Fibroblast of lung (primary cell): ENCODE results near the gene DUSP9. TPM values are rescaled to one million over a fixed set of nuclear protein-coding genes. Genes with fewer than 3 reads are reported as not detected.

ENCODE experiments used
- DNase-seq, 2 donors: peaks; one replicate each; pipeline versions ENCODE4 v3.0.0 to v3.0.0-alpha.2; 2010; ENCODE audit warnings: low read depth in 2 of 2
- H2AFZ ChIP-seq: 2 replicates; pipeline ENCODE4 v1.5.1; 2012; ENCODE audit warnings: low read length, control low read depth, inconsistent platforms
- H3K27ac ChIP-seq: 2 replicates; pipeline ENCODE4 v1.5.1; 2011; ENCODE audit warnings: low read length, control low read depth; ENCODE audit not compliant: insufficient read depth
- H3K27me3 ChIP-seq: 2 replicates; pipeline ENCODE4 v1.5.1; 2011; ENCODE audit warnings: mild to moderate bottlenecking, low read length; ENCODE audit not compliant: control insufficient read depth, insufficient read depth
- H3K36me3 ChIP-seq: 2 replicates; pipeline ENCODE4 v1.5.1; 2011; ENCODE audit warnings: low read length; ENCODE audit not compliant: control insufficient read depth, insufficient read depth
- H3K4me1 ChIP-seq: 2 replicates; pipeline ENCODE4 v1.5.1; 2011; ENCODE audit warnings: low read length; ENCODE audit not compliant: control insufficient read depth, insufficient read depth; ENCODE audit errors: extremely low read depth
- H3K4me2 ChIP-seq: 2 replicates; pipeline ENCODE4 v1.5.1; 2011; ENCODE audit warnings: low read length, control low read depth; ENCODE audit not compliant: insufficient read depth; ENCODE audit errors: extremely low read depth
- H3K4me3 ChIP-seq, 4 experiments: fragments of 200-600 bp in 1 of 4; sonication (generic) in 1 of 4; replicated peaks in 1 of 4; 2 replicates each; pipeline ENCODE4 v1.5.1; 2011 to 2016; ENCODE audit warnings: low read length in 4 of 4, low read depth in 3 of 4, mild to moderate bottlenecking in 3 of 4, control low read depth in 2 of 4, inconsistent platforms in 1 of 4, mixed read lengths in 1 of 4; ENCODE audit not compliant: insufficient read depth in 1 of 4; ENCODE audit errors: control extremely low read depth in 1 of 4
- H3K79me2 ChIP-seq: 2 replicates; pipeline ENCODE4 v1.5.1; 2012; ENCODE audit warnings: mild to moderate bottlenecking, low read length, inconsistent platforms; ENCODE audit not compliant: control insufficient read depth, insufficient read depth
- H3K9ac ChIP-seq: 2 replicates; pipeline ENCODE4 v1.5.1; 2011; ENCODE audit warnings: mild to moderate bottlenecking, low read length, control low read depth; ENCODE audit not compliant: insufficient read depth
- H3K9me3 ChIP-seq: 2 replicates; pipeline ENCODE4 v1.5.1; 2012; ENCODE audit warnings: low read depth, low read length; ENCODE audit not compliant: control insufficient read depth, insufficient read depth
- H4K20me1 ChIP-seq: 2 replicates; pipeline ENCODE4 v1.5.1; 2011; ENCODE audit warnings: low read length; ENCODE audit not compliant: control insufficient read depth, insufficient read depth; ENCODE audit errors: extremely low read depth
- CTCF ChIP-seq, 2 donors: IDR thresholded peaks in 1 of 2; conservative IDR thresholded peaks in 1 of 2; 1 replicate in 1 of 2; 2 replicates in 1 of 2; pipeline ENCODE4 v1.5.1; 2011 to 2012; ENCODE audit warnings: low read length in 2 of 2, control low read depth in 1 of 2, inconsistent platforms in 1 of 2, low read depth in 1 of 2, mild to moderate bottlenecking in 1 of 2
- EZH2 ChIP-seq: IDR thresholded peaks from 2 replicates; pipeline ENCODE4 v1.5.1; 2012; ENCODE audit warnings: low read length, control low read depth, mild to moderate bottlenecking; ENCODE audit errors: missing control alignments
- polyA plus RNA-seq, 2 donors: library from polyadenylated mRNA; depleted of rRNA in 1 of 2; stranded (reverse) in 1 of 2; unstranded in 1 of 2; fragments of >200 nt; gene quantifications; 2 replicates each; pipeline ENCODE4 v1.2.1, GENCODE V29; 2011 to 2012; ENCODE audit warnings: missing spikeins in 1 of 2
- total RNA-seq: library from RNA; depleted of rRNA; stranded (reverse); fragments of >200 nt; gene quantifications from 2 replicates; pipeline ENCODE4 v1.2.1, GENCODE V29; 2014

Gene DUSP9
- total and polyA plus RNA-seq, 2 donors (not counting 1 experiment from before 2014, with no cell fraction given): not detected

- Histone ChIP-seq H3K79me2 (no peaks in the 10 kb centered on the region), H3K4me3 (no peak overlapping the region), H3K36me3 (no peaks in the 10 kb centered on the region), H3K4me1 (no peaks in the 10 kb centered on the region), H4K20me1 (no peaks in the 10 kb centered on the region), H3K4me2 (no peak overlapping the region), H3K27ac (no peak overlapping the region), H3K9me3 (no peaks in the 10 kb centered on the region), H3K27me3 (peaks cover 12% of the 10 kb centered on the region), H3K9ac (no peak overlapping the region), H2AFZ (no peak overlapping the region)
- TF ChIP-seq EZH2: no peak
- TF ChIP-seq CTCF (conservative IDR thresholded peaks at IDR 0.05 in 1 of 2, IDR thresholded peaks at IDR 0.05 in 1 of 2; ENCODE audit: low read depth in 1 of 2, low read length in 2 of 2): no peak
- no peak for DNase-seq
These were observed 6.8 kb upstream of the DUSP9 start for GRCh38 chrX:153640045-153640686.

GRCh38 chrX:153640736-153641575, 6.0 kb upstream of the DUSP9 start:
- H3K4me3 ChIP-seq: no peak overlapping the region
- no peak overlapping the region for H3K4me2 ChIP-seq
- DNase-seq: no peak
- H2AFZ ChIP-seq: no peak overlapping the region
- no peaks in the 10 kb centered on the region for H3K36me3 ChIP-seq
- TF ChIP-seq CTCF (conservative IDR thresholded peaks at IDR 0.05 in 1 of 2, IDR thresholded peaks at IDR 0.05 in 1 of 2; ENCODE audit: low read depth in 1 of 2, low read length in 2 of 2) (no peak), EZH2 (no peak)
- H3K9me3 ChIP-seq: no peaks in the 10 kb centered on the region
- no peak overlapping the region for H3K9ac ChIP-seq
- peaks cover 11% of the 10 kb centered on the region for H3K27me3 ChIP-seq
- H3K79me2 ChIP-seq: no peaks in the 10 kb centered on the region
- H4K20me1 ChIP-seq: no peaks in the 10 kb centered on the region
- H3K4me1 ChIP-seq: no peaks in the 10 kb centered on the region
- H3K27ac ChIP-seq: no peak overlapping the region

- no peak overlapping the region for H3K27ac ChIP-seq
- no peaks in the 10 kb centered on the region for H3K36me3 ChIP-seq
- H2AFZ ChIP-seq: no peak overlapping the region
- no peak overlapping the region for H3K4me3 ChIP-seq
- H3K79me2 ChIP-seq: no peaks in the 10 kb centered on the region
- TF ChIP-seq CTCF (conservative IDR thresholded peaks at IDR 0.05 in 1 of 2, IDR thresholded peaks at IDR 0.05 in 1 of 2; ENCODE audit: low read depth in 1 of 2, low read length in 2 of 2): no peak
- TF ChIP-seq EZH2: peak; percentile 28
- peaks cover 18% of the 10 kb centered on the region for H3K27me3 ChIP-seq
- H3K4me2 ChIP-seq: no peak overlapping the region
- no peaks in the 10 kb centered on the region for H3K4me1 ChIP-seq
- DNase-seq: no peak
- H3K9me3 ChIP-seq: no peaks in the 10 kb centered on the region
- H3K9ac ChIP-seq: no peak overlapping the region
- no peaks in the 10 kb centered on the region for H4K20me1 ChIP-seq
These were observed 5.4 kb upstream of the DUSP9 start for GRCh38 chrX:153641627-153642026.
